A673 (cell line): ENCODE data around the gene PITX3. TPM values are rescaled to one million over a fixed set of nuclear protein-coding genes. Genes with fewer than 3 reads are reported as not detected.
A peak's percentile ranks its signal among the peaks of the same experiment; 100 is the strongest.

ENCODE experiments used
- BruUV-seq: library from RNA; stranded (reverse); fragments of 400-500 nt; replicated peaks from 2 replicates; lab custom pipeline; 2021; lab: Mats Ljungman, UMichigan
- CTCF ChIA-PET: fragments of 300-600 bp; sonication (Branson Sonifier 250); formaldehyde crosslinking; loops from one replicate; lab custom pipeline; 2022; ENCODE audit warnings: antibody characterized with exemption; lab: Charles Lee
- POLR2A ChIA-PET: fragments of 300-600 bp; sonication (Branson Sonifier 250); formaldehyde crosslinking; loops from one replicate; lab custom pipeline; 2022; ENCODE audit warnings: antibody characterized with exemption; ENCODE audit not compliant: low non-redundant PET; lab: Charles Lee
- DNase-seq: peaks from one replicate; pipeline ENCODE4 v3.0.0-alpha.2; 2015; ENCODE audit warnings: low spot score
- H3K27ac ChIP-seq: fragments of 200-600 bp; sonication (generic); 2 replicates; pipeline ENCODE4 v1.5.1; 2016; ENCODE audit warnings: mixed run types, low read depth, mild to moderate bottlenecking, mixed read lengths, antibody characterized with exemption, low read length; ENCODE audit not compliant: poor library complexity, severe bottlenecking
- H3K27me3 ChIP-seq: fragments of 200-600 bp; sonication (generic); replicated peaks from 2 replicates; pipeline ENCODE4 v1.6.1; 2017; ENCODE audit warnings: mixed run types, low read depth, mild to moderate bottlenecking, mixed read lengths, antibody characterized with exemption, low read length; ENCODE audit not compliant: insufficient read depth, poor library complexity
- H3K36me3 ChIP-seq: fragments of 200-600 bp; sonication (generic); 2 replicates; pipeline ENCODE4 v1.6.1; 2016; ENCODE audit warnings: mixed run types, mild to moderate bottlenecking, mixed read lengths, antibody characterized with exemption, low read length; ENCODE audit not compliant: insufficient read depth, poor library complexity, severe bottlenecking
- H3K4me1 ChIP-seq: fragments of 200-600 bp; sonication (generic); 2 replicates; pipeline ENCODE4 v1.6.1; 2017; ENCODE audit warnings: mixed run types, mild to moderate bottlenecking, mixed read lengths, antibody characterized with exemption, low read length; ENCODE audit not compliant: insufficient read depth, poor library complexity, severe bottlenecking
- H3K4me3 ChIP-seq: fragments of 200-600 bp; sonication (generic); 2 replicates; pipeline ENCODE4 v1.5.1; 2016; ENCODE audit warnings: low read depth, mixed run types, mild to moderate bottlenecking, mixed read lengths, low read length; ENCODE audit not compliant: poor library complexity, severe bottlenecking
- H3K9me3 ChIP-seq: fragments of 200-600 bp; sonication (generic); 2 replicates; pipeline ENCODE4 v1.6.1; 2016; ENCODE audit warnings: mixed run types, low read depth, mild to moderate bottlenecking, mixed read lengths, antibody characterized with exemption, low read length; ENCODE audit not compliant: poor library complexity, severe bottlenecking
- EZH2 ChIP-seq: fragments of 200-600 bp; sonication (generic); IDR thresholded peaks from 2 replicates; pipeline ENCODE4 v1.6.1; 2017; ENCODE audit warnings: borderline replicate concordance, low read depth, mild to moderate bottlenecking, mixed read lengths, antibody characterized with exemption, low read length; ENCODE audit not compliant: poor library complexity, severe bottlenecking
- intact Hi-C: fragments of 100-400 bp; cut with micrococcal nuclease; formaldehyde crosslinking; loops from one replicate; pipeline ENCODE4 v1.10.0; 2022; ENCODE audit not compliant: unreplicated experiment
- total RNA-seq: library from RNA; stranded (reverse); gene quantifications from 2 replicates; pipeline ENCODE4 v1.2.3, GENCODE V29; 2021
- TF ChIP-seq, protein P1 (sequence below): fragments of 300-800, 200-600 bp; sonication (generic); conservative IDR thresholded peaks from 2 replicates; pipeline ENCODE4 v1.5.1; 2017; ENCODE audit warnings: low read depth, mild to moderate bottlenecking, antibody characterized with exemption, low read length, moderate library complexity, mixed read lengths

PITX3 gene
- total RNA-seq, 1 experiment from 2014 or later = not detected

DNA sequence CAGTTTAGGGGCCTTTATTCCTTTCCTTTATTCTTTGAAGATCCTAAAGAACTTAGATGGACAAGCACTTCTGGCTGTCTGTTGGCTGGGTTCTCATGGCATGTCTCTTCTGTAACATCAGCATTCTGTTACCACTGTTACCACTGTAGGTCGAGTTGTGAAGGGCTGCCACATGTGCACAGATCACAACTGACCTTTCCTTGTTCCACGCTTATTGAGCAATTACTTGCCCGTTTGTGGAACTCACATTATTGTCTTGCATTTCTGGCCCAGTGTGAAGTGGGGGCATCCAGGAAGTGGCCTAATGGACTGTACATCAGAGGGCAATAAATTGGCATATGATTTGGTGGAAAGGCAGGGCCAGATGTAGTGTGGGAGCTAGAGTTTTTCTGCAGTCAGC lies 27.7 kb upstream of the PITX3 start:
- H3K4me3 ChIP-seq = no peak overlapping the region
- no peaks in the 10 kb centered on the region for H3K36me3 ChIP-seq
- ChIA-PET CTCF (no interaction called here), POLR2A (no interaction called here)
- no peaks in the 10 kb centered on the region for H3K27me3 ChIP-seq
- peaks cover 12% of the 10 kb centered on the region for H3K4me1 ChIP-seq
- no peak for DNase-seq
- no TSS peak for BruUV-seq
- intact Hi-C loops = no loop called here
- no peaks in the 10 kb centered on the region for H3K9me3 ChIP-seq
- TF ChIP-seq EZH2 = no peak
- TF ChIP-seq, protein P1, sequence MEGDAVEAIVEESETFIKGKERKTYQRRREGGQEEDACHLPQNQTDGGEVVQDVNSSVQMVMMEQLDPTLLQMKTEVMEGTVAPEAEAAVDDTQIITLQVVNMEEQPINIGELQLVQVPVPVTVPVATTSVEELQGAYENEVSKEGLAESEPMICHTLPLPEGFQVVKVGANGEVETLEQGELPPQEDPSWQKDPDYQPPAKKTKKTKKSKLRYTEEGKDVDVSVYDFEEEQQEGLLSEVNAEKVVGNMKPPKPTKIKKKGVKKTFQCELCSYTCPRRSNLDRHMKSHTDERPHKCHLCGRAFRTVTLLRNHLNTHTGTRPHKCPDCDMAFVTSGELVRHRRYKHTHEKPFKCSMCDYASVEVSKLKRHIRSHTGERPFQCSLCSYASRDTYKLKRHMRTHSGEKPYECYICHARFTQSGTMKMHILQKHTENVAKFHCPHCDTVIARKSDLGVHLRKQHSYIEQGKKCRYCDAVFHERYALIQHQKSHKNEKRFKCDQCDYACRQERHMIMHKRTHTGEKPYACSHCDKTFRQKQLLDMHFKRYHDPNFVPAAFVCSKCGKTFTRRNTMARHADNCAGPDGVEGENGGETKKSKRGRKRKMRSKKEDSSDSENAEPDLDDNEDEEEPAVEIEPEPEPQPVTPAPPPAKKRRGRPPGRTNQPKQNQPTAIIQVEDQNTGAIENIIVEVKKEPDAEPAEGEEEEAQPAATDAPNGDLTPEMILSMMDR = no peak
- H3K27ac ChIP-seq = no peak overlapping the region

DNA sequence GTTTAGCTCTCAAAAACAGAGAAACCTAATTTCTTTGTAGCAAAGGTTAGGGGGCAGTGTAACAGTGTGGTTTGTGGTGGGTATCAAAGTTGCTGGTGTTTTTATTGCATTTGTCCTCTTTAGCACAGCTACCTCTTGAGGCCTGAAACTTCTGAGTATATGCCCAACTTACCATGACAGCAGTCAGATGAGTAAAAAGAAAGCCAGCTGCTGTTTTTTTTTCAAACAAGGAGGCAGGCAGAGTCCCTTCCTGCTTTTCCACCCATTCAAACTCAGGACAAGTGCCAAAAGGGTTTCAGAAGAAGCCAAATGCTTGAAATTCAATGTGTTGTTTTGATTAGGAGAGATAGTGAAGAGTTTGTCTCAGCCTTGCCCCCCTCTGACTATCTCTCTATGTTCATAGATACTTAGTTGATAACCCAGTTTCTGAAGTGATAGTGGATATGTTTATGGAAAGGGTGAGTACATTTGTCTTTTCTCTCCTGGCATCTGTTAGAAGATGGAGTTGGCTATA lies 27.1 kb upstream of the PITX3 start:
- Histone ChIP-seq H3K4me3 (no peak overlapping the region), H3K27ac (peak overlapping the region; percentile 2), H3K9me3 (no peaks in the 10 kb centered on the region), H3K4me1 (peaks cover 12% of the 10 kb centered on the region), H3K27me3 (no peaks in the 10 kb centered on the region), H3K36me3 (no peaks in the 10 kb centered on the region)
- BruUV-seq = no TSS peak
- ChIA-PET POLR2A (no interaction called here), CTCF (no interaction called here)
- DNase-seq = no peak
- TF ChIP-seq, protein P1 = no peak
- no peak for TF ChIP-seq EZH2
- intact Hi-C loops = no loop called here

DNA sequence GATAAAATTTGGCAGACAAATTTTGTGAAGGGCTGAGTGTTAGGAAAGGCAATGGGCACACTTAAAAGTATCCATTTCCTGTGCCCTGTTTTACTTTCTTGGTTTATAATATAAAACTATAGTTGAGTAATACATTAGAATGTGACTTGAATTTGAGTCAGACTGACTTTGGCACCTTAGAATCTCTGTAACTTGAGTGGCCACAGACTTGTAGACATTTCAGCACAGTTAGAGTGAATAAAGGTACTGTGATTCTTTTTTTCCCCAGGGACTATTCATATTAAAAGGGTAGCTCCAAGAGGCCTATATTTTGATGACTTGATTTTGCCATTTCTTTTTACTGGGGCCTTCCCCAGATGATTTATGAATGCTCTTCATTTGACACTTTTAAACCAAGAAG lies 26.4 kb upstream of the PITX3 start:
- DNase-seq = peak; percentile 19
- no peak overlapping the region for H3K4me3 ChIP-seq
- TF ChIP-seq, protein P1 = no peak
- no peak for TF ChIP-seq EZH2
- ChIA-PET POLR2A (no interaction called here), CTCF (no interaction called here)
- intact Hi-C loops = no loop called here
- H3K27ac ChIP-seq = peak overlapping the region; percentile 27
- H3K27me3 ChIP-seq = no peaks in the 10 kb centered on the region
- peaks cover 12% of the 10 kb centered on the region for H3K4me1 ChIP-seq
- H3K36me3 ChIP-seq = no peaks in the 10 kb centered on the region
- no peaks in the 10 kb centered on the region for H3K9me3 ChIP-seq
- no TSS peak for BruUV-seq
